Rectal smooth muscle tissue (tissue), 1 donor: ENCODE measurements around the gene IGSF9.
A peak's percentile ranks its signal among the peaks of the same experiment; 100 is the strongest.

Experiments used
- H3K27ac ChIP-seq: one replicate; pipeline ENCODE4 v1.7.0; 2013; ENCODE audit warnings: low read depth, low read length, inconsistent platforms
- H3K27me3 ChIP-seq: one replicate; pipeline ENCODE4 v1.7.0; 2013; ENCODE audit warnings: low read length; ENCODE audit not compliant: control insufficient read depth, insufficient read depth
- H3K36me3 ChIP-seq: one replicate; pipeline ENCODE4 v1.7.0; 2013; ENCODE audit warnings: low read length; ENCODE audit not compliant: control insufficient read depth, insufficient read depth
- H3K4me1 ChIP-seq: one replicate; pipeline ENCODE4 v1.7.0; 2013; ENCODE audit warnings: low read length; ENCODE audit not compliant: control insufficient read depth, insufficient read depth
- H3K4me3 ChIP-seq: one replicate; pipeline ENCODE4 v1.7.0; 2013; ENCODE audit warnings: low read length
- H3K9ac ChIP-seq: one replicate; pipeline ENCODE4 v1.7.0; 2013; ENCODE audit warnings: low read length

Gene IGSF9

DNA sequence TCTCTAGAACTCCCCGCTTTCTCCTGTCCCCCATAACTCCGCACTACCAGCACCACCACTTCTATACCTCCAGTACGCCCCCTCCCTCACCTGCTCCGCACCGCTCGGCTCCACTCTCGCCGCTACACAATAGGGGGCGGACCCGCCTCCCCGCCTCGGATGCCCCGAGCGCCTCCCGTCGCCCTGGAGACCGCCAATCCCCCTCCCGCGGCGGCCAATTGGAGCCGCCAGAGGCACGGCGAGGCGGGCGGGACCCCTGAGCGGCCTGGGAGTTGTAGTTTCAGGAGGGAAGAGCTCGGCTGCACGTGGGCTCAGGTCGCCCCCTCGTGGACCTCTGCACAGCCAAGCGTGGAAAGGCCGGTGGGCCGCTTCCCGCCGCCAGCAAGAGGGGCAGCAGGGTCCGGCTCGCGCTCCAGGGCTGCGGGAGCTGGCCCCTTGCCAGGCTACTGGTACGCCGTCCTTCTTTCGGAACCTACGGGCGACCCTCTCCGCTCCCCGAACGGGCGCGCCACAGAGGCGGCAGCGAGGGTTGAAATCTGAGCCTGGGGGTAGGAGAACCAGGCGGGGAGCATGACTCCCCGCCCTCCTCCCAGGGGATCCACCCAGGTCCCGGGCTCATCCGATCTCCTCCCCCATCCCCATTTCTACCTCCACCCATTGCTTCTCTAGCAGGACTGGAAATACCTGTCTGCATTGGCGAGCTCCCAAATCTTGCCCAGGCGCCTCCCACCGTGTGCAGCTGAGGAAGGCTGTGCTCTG is at the start of gene IGSF9:
TSS of gene IGSF9 (minus strand) at position 131 of the 759 bp plus-strand sequence. CDS start 2,159 bp downstream, outside the sequence.
- no peak within 1 kb of the TSS for H3K27ac ChIP-seq
- peak within 1 kb of the TSS; percentile 52 for H3K4me3 ChIP-seq
- peak within 1 kb of the TSS; percentile 42 for H3K9ac ChIP-seq
- H3K27me3 ChIP-seq, result no peaks in the 10 kb centered on the region
- H3K4me1 ChIP-seq, result peaks cover 2% of the 10 kb centered on the region
- H3K36me3 ChIP-seq, result no peaks in the 10 kb centered on the region

DNA sequence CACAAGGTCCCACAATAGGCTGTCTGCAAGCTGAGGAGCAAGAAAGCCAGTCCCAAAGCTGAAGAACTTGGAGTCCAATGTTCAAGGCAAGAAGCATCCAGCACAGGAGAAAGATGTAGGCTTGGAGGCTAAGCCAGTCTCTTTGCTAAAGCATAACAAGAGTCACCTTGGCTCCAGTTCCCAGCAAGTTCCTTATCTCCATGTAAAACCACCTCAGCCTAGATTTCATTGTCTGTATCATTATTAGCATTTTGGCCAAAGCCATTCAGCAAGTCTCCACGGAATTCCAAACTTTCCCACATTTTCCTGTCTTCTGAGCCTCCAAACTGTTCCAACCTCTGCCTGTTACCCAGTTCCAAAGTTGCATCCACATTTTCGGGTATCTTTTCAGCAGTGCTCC is 49.5 kb upstream of the IGSF9 start:
- no peak overlapping the region for H3K4me3 ChIP-seq
- H3K27me3 ChIP-seq, result no peaks in the 10 kb centered on the region
- H3K4me1 ChIP-seq, result peaks cover 6% of the 10 kb centered on the region
- H3K9ac ChIP-seq, result no peak overlapping the region
- H3K27ac ChIP-seq, result no peak overlapping the region
- no peaks in the 10 kb centered on the region for H3K36me3 ChIP-seq

DNA sequence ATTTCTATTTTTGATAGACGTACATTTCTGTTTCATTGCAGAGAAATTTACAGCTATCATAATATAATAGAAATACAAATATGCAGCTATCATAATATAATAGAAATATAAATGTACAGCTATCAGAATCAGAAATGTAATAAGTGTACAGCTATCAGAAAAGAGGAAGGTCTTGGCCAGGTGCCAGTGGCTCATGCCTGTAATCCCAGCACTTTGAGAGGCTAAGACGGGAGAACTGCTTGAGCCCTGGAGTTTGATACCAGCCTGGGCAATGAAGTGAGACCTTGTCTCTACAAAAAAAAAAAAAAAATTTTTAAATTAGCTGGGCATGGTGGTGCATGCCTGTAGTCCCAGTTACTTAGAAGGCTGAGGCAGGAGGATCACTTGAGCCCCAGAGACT is 48.5 kb upstream of the IGSF9 start:
- Histone ChIP-seq H3K36me3 (no peaks in the 10 kb centered on the region), H3K27me3 (no peaks in the 10 kb centered on the region), H3K27ac (no peak overlapping the region), H3K9ac (no peak overlapping the region), H3K4me3 (no peak overlapping the region), H3K4me1 (peaks cover 8% of the 10 kb centered on the region)

DNA sequence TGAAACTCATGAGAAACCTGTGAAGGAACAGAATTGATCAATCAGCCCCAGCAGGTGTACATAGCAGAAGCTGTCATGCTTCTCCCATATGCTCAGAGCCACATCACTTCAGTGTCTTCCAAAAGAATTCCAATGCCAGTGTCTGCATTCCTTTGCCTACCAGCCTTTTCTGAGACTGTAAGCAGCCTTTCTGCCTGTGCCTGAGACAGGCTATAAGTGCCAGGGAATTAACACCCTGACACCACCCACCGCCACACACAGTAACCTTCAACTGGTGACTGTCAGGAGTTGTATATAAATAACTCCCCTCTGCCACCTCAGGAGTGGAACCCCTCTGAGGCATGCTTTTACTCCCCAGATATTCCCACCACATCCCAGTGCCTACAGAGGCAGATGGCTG is 46.7 kb upstream of the IGSF9 start:
- Histone ChIP-seq H3K27me3 (no peaks in the 10 kb centered on the region), H3K4me3 (no peak overlapping the region), H3K36me3 (no peaks in the 10 kb centered on the region), H3K27ac (no peak overlapping the region), H3K4me1 (peaks cover 8% of the 10 kb centered on the region), H3K9ac (no peak overlapping the region)

DNA sequence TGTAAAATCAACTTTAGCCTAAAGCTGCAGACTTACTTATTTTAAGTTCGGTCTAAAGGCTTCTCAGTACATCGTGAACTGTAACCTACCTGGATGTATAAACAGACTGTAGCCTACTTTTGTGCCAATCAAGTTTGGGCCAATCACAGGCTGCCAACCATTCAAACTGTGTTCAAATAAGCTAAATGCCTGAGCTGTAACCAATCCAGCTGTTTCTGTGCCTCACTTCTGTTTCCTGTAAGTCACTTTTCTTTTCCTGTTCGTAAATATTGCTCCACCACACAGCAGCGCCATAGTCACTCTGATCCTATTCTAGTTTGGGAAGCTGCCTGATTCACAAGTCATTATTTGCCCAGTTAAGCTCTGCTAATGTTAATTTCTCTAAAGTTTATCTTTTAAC is 46.1 kb upstream of the IGSF9 start:
- Histone ChIP-seq H3K27ac (no peak overlapping the region), H3K27me3 (no peaks in the 10 kb centered on the region), H3K36me3 (no peaks in the 10 kb centered on the region), H3K4me3 (no peak overlapping the region), H3K4me1 (peaks cover 4% of the 10 kb centered on the region), H3K9ac (no peak overlapping the region)

- Histone ChIP-seq H3K4me1 (peaks cover 3% of the 10 kb centered on the region), H3K27ac (peak overlapping the region; percentile 23), H3K36me3 (no peaks in the 10 kb centered on the region), H3K9ac (no peak overlapping the region), H3K27me3 (no peaks in the 10 kb centered on the region), H3K4me3 (no peak overlapping the region)
Measured at GRCh38 chr1:159990005-159990404, 44.6 kb upstream of the IGSF9 start.

DNA sequence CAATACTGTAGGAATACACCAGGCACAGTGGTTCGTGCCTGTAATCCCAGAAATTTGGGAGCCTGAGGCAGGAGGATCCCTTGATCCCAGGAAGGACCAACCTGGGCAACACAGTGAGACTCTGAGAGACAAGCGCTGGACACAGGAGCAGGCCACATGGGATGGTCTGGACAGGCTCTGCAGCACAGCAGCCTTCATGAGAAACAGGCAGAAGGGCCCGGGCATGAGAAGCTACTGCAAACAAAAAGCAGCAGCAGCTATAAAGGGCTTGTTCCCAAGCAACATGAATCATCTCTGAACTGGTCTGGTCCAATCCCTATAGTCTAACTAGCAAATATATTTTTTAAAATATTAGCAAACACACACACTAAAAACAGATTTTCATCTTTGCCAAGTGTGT is 44.2 kb upstream of the IGSF9 start:
- no peaks in the 10 kb centered on the region for H3K27me3 ChIP-seq

GRCh38 chr1:159988006-159988405 is 42.6 kb upstream of the IGSF9 start:
- no peak overlapping the region for H3K4me3 ChIP-seq
- no peak overlapping the region for H3K9ac ChIP-seq
- H3K4me1 ChIP-seq, result peaks cover 3% of the 10 kb centered on the region
- no peaks in the 10 kb centered on the region for H3K27me3 ChIP-seq
- H3K27ac ChIP-seq, result no peak overlapping the region
- no peaks in the 10 kb centered on the region for H3K36me3 ChIP-seq

More for the DNA sequence above, 44.2 kb upstream of the IGSF9 start:
- H3K36me3 ChIP-seq, result no peaks in the 10 kb centered on the region
- H3K4me3 ChIP-seq, result no peak overlapping the region
- H3K4me1 ChIP-seq, result peaks cover 3% of the 10 kb centered on the region
- H3K9ac ChIP-seq, result no peak overlapping the region
- H3K27ac ChIP-seq, result peak overlapping the region; percentile 4

- Histone ChIP-seq H3K4me1 (peaks cover 3% of the 10 kb centered on the region), H3K27me3 (no peaks in the 10 kb centered on the region), H3K9ac (no peak overlapping the region), H3K36me3 (no peaks in the 10 kb centered on the region), H3K27ac (no peak overlapping the region), H3K4me3 (no peak overlapping the region)
Measured at GRCh38 chr1:159987186-159987585, 41.8 kb upstream of the IGSF9 start.

DNA sequence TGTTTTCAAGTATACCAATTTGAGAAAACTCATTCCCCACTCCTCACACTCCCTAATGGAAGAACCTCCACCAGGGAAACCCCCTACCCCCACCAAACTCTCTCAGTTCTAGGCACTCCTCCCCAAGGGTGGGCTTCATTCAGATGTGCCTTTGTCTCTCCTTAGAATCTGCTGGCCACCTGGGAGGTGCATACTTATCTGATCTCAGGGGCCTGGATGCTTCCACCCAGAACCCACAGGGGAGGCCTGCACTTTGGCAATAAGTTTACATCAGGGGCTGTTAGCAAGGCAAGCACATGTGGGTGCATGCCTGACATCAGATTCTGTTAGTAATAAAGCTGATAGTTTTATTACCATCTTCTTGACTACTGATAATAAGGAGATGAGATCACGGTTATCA is 41.1 kb upstream of the IGSF9 start:
- peaks cover 3% of the 10 kb centered on the region for H3K4me1 ChIP-seq
- no peaks in the 10 kb centered on the region for H3K36me3 ChIP-seq
- no peak overlapping the region for H3K4me3 ChIP-seq
- H3K27me3 ChIP-seq, result no peaks in the 10 kb centered on the region
- no peak overlapping the region for H3K9ac ChIP-seq
- no peak overlapping the region for H3K27ac ChIP-seq

DNA sequence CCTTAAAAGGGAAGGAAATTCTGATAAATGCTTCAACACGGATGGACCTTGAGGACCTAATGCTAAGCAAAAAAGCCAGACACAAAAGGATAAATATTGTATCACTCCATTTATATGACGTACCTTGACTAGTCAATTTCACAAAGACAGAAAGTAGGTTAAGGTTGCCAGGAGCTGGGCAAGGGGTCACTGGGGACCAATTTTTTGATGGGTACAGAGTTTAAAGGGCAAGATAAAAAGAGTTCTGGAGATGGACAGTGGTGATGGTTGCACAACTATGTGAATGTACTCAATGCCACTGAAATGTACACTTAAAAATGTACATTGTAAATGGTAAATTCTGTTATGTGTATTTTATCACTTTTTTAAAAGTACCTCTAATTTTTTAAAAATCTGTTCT is 40.7 kb upstream of the IGSF9 start:
- peaks cover 3% of the 10 kb centered on the region for H3K4me1 ChIP-seq
- H3K36me3 ChIP-seq, result no peaks in the 10 kb centered on the region
- no peak overlapping the region for H3K4me3 ChIP-seq
- no peak overlapping the region for H3K27ac ChIP-seq
- no peaks in the 10 kb centered on the region for H3K27me3 ChIP-seq
- H3K9ac ChIP-seq, result no peak overlapping the region

GRCh38 chr1:159985473-159985872 is 40.1 kb upstream of the IGSF9 start:
- no peak overlapping the region for H3K4me3 ChIP-seq
- H3K9ac ChIP-seq, result no peak overlapping the region
- no peaks in the 10 kb centered on the region for H3K27me3 ChIP-seq
- H3K27ac ChIP-seq, result no peak overlapping the region
- H3K4me1 ChIP-seq, result peaks cover 3% of the 10 kb centered on the region
- no peaks in the 10 kb centered on the region for H3K36me3 ChIP-seq

DNA sequence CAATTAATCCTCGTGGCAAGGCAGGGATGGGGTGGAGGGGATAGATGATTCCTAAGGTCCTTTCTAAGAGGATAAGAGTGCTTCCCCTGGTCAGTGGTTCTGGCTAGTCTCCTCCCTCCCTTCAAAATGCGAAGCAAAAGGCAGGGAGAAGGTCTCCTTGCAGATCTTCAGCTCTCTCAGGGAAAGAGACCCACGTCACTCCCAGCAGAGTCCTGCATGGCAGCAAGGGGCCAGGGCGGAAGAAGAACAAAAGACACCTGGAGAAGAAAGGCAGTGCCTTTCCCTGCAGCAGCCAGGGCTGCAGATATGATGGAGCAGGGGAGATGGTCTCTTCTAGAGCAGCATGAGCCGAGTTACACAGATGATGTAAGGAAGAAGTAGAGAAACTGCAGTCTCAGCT is 38.3 kb upstream of the IGSF9 start:
- Histone ChIP-seq H3K9ac (no peak overlapping the region), H3K4me3 (no peak overlapping the region), H3K27me3 (no peaks in the 10 kb centered on the region), H3K27ac (no peak overlapping the region), H3K36me3 (no peaks in the 10 kb centered on the region), H3K4me1 (peaks cover 7% of the 10 kb centered on the region)
